ENCODE results near the gene SLC34A1.

SLC34A1 gene

DNA sequence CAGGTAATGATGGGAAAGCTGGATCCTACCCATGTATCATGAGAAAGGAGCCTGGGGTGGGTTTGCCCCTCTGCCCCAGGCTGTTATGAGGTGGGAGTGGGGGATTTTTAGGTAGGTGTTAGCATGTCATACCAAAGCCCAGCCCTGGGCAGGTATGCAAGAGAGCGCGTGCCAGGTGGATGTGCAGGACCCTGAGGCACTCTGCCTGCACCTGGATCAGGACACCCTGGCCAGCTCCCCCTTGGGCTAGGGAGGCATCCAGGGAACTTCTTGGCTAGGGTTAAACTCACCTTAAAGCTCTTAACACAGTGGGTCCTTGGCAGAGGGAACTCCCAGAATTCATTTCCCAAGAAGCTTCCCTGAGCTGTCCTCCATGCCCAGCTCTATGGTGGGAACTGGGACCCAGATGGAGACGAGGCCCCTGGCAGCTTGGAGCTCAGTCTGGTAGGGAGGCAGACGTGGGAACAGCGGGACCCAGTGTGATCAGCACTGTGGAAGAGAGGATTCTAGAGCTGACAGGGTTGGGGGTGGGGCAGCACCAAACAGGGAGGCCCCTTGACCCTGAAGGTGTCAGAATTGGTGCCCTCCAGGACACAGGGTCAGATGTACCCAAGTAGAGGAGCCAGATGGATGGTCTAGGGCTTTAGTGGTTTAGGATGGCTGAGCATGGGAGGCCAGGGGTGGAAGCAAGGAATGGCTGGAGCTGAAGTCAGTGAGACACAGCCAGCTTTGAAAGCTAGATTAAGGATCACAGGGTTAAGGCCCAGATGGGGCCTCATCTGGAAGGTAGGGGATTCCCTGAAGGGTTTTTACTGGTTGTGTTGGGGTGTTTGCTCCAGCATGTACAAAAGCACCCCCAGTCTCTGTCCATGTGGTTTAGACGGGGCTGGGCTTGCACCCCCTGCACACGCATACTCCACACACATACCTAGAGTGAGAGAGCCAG lies 60.1 kb downstream of the SLC34A1 start:
- Histone ChIP-seq H3K4me1 (ENCODE audit: control extremely low read depth in 1 of 4, control insufficient read depth in 4 of 4, insufficient read depth in 4 of 4, low read length in 3 of 4) (peaks cover 0 to 41% (median 25%) of the 10 kb centered on the region in 4 experiments), H3K4me3 (ENCODE audit: control insufficient read depth in 1 of 7, extremely low read depth in 1 of 7, insufficient read depth in 4 of 7, low read depth in 2 of 7, low read length in 6 of 7) (no peak overlapping the region), H3K27ac (ENCODE audit: insufficient read depth in 1 of 2, low read depth in 1 of 2, low read length in 2 of 2, poor library complexity in 1 of 2, severe bottlenecking in 2 of 2) (no peak overlapping the region), H3K36me3 (ENCODE audit: control insufficient read depth in 4 of 4, insufficient read depth in 4 of 4, low read length in 3 of 4) (peaks cover 0 to 44% (median 29%) of the 10 kb centered on the region in 4 experiments), H3K27me3 (replicated peaks in 2 of 5; ENCODE audit: control insufficient read depth in 4 of 5, insufficient read depth in 5 of 5, low read length in 4 of 5) (no peaks in the 10 kb centered on the region), H3K9me3 (ENCODE audit: control extremely low read depth in 1 of 5, control insufficient read depth in 4 of 5, insufficient read depth in 2 of 5, low read depth in 1 of 5, low read length in 4 of 5) (no peaks in the 10 kb centered on the region)
- DNase-seq: peak in 1 of 3 donors; percentile 37
- ChIA-PET CTCF (interaction anchor here (1.4 to 26.2 kb wide), 5 partner anchors 10 to 135 kb away, joined by 3 to 509 read pairs (median 265); partner anchors contain the start of genes F12, GRK6, PFN3 and SLC34A1), POLR2A (interaction anchor here (0.7 to 5.9 kb wide), 7 partner anchors 10 to 53 kb away, joined by 3 to 34 read pairs (median 4); partner anchors contain the start of genes GRK6 and PDLIM7)
- WGBS (ENCODE audit: insufficient coverage): 95% methylated on average over 5 of the region's 7 CpGs

DNA sequence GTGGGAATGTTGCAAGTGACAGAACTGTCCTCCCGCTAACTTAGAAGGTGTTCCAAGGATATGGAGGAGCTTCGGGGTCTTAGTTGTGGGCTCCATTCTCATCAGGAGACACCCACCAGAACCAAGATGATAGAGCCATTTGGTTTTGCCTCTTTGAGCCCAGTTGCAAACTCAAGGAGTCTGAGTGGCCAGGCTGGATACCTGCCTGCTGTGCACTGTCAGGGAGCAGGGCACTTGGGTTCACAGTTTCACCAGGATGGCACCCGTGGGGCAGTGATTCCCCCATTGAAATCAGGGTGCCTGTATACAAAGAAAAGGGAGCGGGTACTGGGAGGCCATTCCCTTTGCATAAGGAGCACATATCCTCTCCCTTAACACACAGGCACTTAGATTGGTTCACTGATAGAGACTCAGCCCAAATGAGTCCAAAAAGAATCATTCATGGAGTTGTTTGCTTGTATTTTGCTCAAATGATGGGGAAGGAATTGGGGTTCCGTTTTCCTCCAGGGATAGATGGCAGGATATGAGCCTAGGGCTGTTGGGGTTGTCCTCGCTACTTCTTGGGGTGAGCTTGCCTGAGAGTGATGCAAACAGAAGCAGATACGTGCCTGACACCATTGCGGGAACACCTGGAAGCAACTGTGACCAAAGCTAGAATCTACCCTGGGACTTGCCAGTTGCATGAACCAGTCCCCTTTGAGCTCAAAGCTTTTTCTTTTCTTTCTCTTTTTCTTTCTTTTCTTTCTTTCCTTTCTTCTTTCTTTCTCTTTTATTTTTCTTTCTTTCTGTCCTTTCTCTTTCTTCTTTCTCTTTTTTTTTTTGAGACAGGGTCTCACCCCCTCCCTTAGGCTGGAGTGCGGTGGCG lies 61.0 kb downstream of the SLC34A1 start:
- CTCF ChIA-PET: interaction anchor here (0.7 to 26.2 kb wide), 7 partner anchors 9 to 87 kb away, joined by 3 to 509 read pairs (median 104); partner anchors contain the start of genes DOK3, F12, GRK6 and PFN3
- Histone ChIP-seq H3K27ac (ENCODE audit: insufficient read depth in 1 of 2, low read depth in 1 of 2, low read length in 2 of 2, poor library complexity in 1 of 2, severe bottlenecking in 2 of 2) (no peak overlapping the region), H3K4me1 (ENCODE audit: control extremely low read depth in 1 of 4, control insufficient read depth in 4 of 4, insufficient read depth in 4 of 4, low read length in 3 of 4) (peaks cover 0 to 41% (median 25%) of the 10 kb centered on the region in 4 experiments), H3K36me3 (ENCODE audit: control insufficient read depth in 4 of 4, insufficient read depth in 4 of 4, low read length in 3 of 4) (peaks cover 0 to 35% (median 20%) of the 10 kb centered on the region in 4 experiments), H3K27me3 (replicated peaks in 2 of 5; ENCODE audit: control insufficient read depth in 4 of 5, insufficient read depth in 5 of 5, low read length in 4 of 5) (no peaks in the 10 kb centered on the region), H3K9me3 (ENCODE audit: control extremely low read depth in 1 of 5, control insufficient read depth in 4 of 5, insufficient read depth in 2 of 5, low read depth in 1 of 5, low read length in 4 of 5) (no peaks in the 10 kb centered on the region), H3K4me3 (ENCODE audit: control insufficient read depth in 1 of 7, extremely low read depth in 1 of 7, insufficient read depth in 4 of 7, low read depth in 2 of 7, low read length in 6 of 7) (peak overlapping the region in 2 of 7 experiments; percentile 72 to 79)
- 68% methylated on average over 5 of the region's 10 CpGs for WGBS (ENCODE audit: insufficient coverage)
- peak in 1 of 3 donors; percentile 39 for DNase-seq
- POLR2A ChIA-PET: interaction anchor here (1.2 to 5.9 kb wide), 4 partner anchors 9 to 52 kb away, joined by 4 to 34 read pairs (median 14); partner anchors contain the start of gene PDLIM7

DNA sequence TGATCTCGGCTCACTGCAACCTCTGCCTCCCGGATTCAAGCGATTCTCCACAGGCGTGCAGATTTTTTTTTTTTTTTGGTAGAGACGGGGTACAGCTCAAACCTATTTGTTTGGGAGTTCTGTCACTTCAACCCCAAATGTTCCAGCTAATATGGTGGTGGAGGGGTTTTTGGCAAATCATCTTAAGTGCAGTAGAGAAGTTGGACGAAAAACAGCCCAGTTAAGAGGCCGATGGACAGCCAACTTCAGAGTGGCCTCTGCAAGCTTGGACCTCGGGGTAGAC lies 61.6 kb downstream of the SLC34A1 start:
- peaks cover 0 to 41% (median 25%) of the 10 kb centered on the region in 4 experiments for H3K4me1 ChIP-seq (ENCODE audit: control extremely low read depth in 1 of 4, control insufficient read depth in 4 of 4, insufficient read depth in 4 of 4, low read length in 3 of 4)
- H3K9me3 ChIP-seq (ENCODE audit: control extremely low read depth in 1 of 5, control insufficient read depth in 4 of 5, insufficient read depth in 2 of 5, low read depth in 1 of 5, low read length in 4 of 5): no peaks in the 10 kb centered on the region
- H3K27ac ChIP-seq (ENCODE audit: insufficient read depth in 1 of 2, low read depth in 1 of 2, low read length in 2 of 2, poor library complexity in 1 of 2, severe bottlenecking in 2 of 2): no peak overlapping the region
- no peaks in the 10 kb centered on the region for H3K27me3 ChIP-seq (replicated peaks in 2 of 5; ENCODE audit: control insufficient read depth in 4 of 5, insufficient read depth in 5 of 5, low read length in 4 of 5)
- no peak for DNase-seq
- CTCF ChIA-PET: interaction anchor here (0.9 to 26.2 kb wide), 7 partner anchors 9 to 84 kb away, joined by 3 to 509 read pairs (median 104); partner anchors contain the start of genes DOK3, F12, GRK6 and PFN3
- WGBS (ENCODE audit: insufficient coverage): 0% methylated on average over 1 of the region's 8 CpGs
- H3K4me3 ChIP-seq (ENCODE audit: control insufficient read depth in 1 of 7, extremely low read depth in 1 of 7, insufficient read depth in 4 of 7, low read depth in 2 of 7, low read length in 6 of 7): peak overlapping the region in 6 of 7 experiments; percentile 48 to 79 (median 61)
- POLR2A ChIA-PET: interaction anchor here (1.0 to 5.9 kb wide), 3 partner anchors 9 to 41 kb away, joined by 6 to 34 read pairs (median 21); no protein-coding TSS in a partner anchor
- H3K36me3 ChIP-seq (ENCODE audit: control insufficient read depth in 4 of 4, insufficient read depth in 4 of 4, low read length in 3 of 4): peaks cover 0 to 29% (median 16%) of the 10 kb centered on the region in 4 experiments

DNA sequence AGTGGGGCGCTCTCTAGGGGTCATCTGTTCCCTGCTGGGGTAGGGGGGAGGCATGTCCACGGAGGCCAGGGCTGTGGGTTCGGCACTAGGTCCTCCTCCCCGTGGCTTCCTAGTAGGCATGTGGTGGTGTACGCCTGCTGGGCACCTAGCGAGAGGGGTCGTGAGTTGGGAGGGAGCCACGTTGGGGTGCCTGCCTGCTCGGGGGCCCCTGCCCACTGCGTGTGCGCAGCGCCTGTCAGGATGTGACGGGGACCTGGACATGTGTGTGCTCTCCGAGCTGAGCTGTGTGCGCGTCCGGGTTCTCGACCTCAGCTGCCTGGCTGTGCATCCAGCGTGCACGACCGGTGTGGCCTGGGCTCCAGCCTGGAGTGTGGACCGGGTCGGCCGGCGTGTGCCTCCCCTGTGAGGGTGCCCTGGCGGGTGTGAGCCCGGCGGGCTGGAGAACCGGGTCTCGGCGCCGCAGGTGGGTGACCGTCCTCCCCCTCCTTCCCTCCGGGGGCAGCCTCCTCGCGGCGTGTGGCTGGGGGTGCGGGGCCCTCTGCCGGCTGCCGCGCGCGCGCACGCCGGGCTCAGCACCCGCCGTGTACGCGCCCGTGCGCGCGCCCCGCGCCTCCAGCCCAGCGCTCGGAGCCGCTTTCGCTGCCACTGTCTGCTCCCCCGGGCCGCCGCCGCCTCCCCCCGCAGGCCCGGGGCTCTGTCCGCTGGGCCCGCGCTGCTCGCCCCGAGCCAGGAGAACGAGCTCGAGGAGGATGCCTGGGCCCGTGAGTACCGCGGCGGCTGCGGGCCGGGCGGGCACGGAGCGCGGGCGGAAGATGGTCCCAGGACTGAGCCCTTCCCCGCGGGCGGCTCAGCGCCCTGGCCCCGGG lies 62.2 kb downstream of the SLC34A1 start, which contains the start of gene PRR7:
PRR7 (plus strand) TSS at position 615 of the 866 bp plus-strand sequence. CDS start 8,254 bp downstream, outside the sequence.
- peaks cover 0 to 41% (median 25%) of the 10 kb centered on the region in 4 experiments for H3K4me1 ChIP-seq (ENCODE audit: control extremely low read depth in 1 of 4, control insufficient read depth in 4 of 4, insufficient read depth in 4 of 4, low read length in 3 of 4)
- H3K4me3 ChIP-seq (ENCODE audit: control insufficient read depth in 1 of 7, extremely low read depth in 1 of 7, insufficient read depth in 4 of 7, low read depth in 2 of 7, low read length in 6 of 7): peak within 1 kb of the TSS; percentile 16 to 79 (median 55)
- ChIA-PET POLR2A (interaction anchor here (1.0 to 5.9 kb wide), 4 partner anchors 8 to 42 kb away, joined by 3 to 34 read pairs (median 14); no protein-coding TSS in a partner anchor), CTCF (interaction anchor here (0.9 to 26.2 kb wide), 8 partner anchors 8 to 85 kb away, joined by 3 to 509 read pairs (median 54); partner anchors contain the start of genes DOK3, F12, GRK6 and PFN3)
- peak; percentile 47 to 84 (median 76) for DNase-seq
- H3K9me3 ChIP-seq (ENCODE audit: control extremely low read depth in 1 of 5, control insufficient read depth in 4 of 5, insufficient read depth in 2 of 5, low read depth in 1 of 5, low read length in 4 of 5): no peaks in the 10 kb centered on the region
- 0% methylated on average over 85 of the region's 89 CpGs for WGBS (ENCODE audit: insufficient coverage)
- no peaks in the 10 kb centered on the region for H3K27me3 ChIP-seq (replicated peaks in 2 of 5; ENCODE audit: control insufficient read depth in 4 of 5, insufficient read depth in 5 of 5, low read length in 4 of 5)
- peaks cover 0 to 23% (median 13%) of the 10 kb centered on the region in 4 experiments for H3K36me3 ChIP-seq (ENCODE audit: control insufficient read depth in 4 of 4, insufficient read depth in 4 of 4, low read length in 3 of 4)
- no peak within 1 kb of the TSS for H3K27ac ChIP-seq (ENCODE audit: insufficient read depth in 1 of 2, low read depth in 1 of 2, low read length in 2 of 2, poor library complexity in 1 of 2, severe bottlenecking in 2 of 2)

DNA sequence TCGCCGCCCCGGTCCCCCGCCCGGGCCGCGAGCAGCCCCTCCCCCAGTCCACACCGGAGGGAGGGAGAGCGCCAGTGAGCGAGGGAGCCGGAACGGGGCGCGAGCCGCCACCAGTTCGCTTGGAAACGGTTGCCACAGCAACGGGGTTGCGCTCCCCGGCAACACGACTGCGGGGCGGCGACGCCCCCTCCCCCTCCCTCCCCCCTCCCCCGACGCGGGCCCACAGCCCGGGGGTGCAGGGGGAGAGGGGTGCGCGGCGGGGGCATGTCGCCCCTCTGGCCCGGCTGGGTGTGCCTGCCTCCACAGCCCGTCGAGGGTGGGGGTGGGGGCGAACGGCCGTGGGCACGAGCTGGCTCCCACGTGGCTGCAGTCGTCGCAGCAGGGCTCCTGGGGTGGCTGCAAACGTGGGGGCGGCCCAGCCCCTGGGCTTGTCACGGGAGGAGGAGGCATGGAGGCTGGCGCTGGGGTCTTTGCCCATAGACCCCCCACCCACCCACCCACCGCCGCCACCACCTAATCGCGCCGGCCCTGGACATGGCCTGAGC lies 62.9 kb downstream of the SLC34A1 start:
- 0% methylated on average over 15 of the region's 52 CpGs for WGBS (ENCODE audit: insufficient coverage)

More for the DNA sequence above, 62.9 kb downstream of the SLC34A1 start:
- H3K4me3 ChIP-seq (ENCODE audit: control insufficient read depth in 1 of 7, extremely low read depth in 1 of 7, insufficient read depth in 4 of 7, low read depth in 2 of 7, low read length in 6 of 7): peak overlapping the region in 6 of 7 experiments; percentile 15 to 79 (median 61)
- no peaks in the 10 kb centered on the region for H3K9me3 ChIP-seq (ENCODE audit: control extremely low read depth in 1 of 5, control insufficient read depth in 4 of 5, insufficient read depth in 2 of 5, low read depth in 1 of 5, low read length in 4 of 5)
- H3K27ac ChIP-seq (ENCODE audit: insufficient read depth in 1 of 2, low read depth in 1 of 2, low read length in 2 of 2, poor library complexity in 1 of 2, severe bottlenecking in 2 of 2): no peak overlapping the region
- peaks cover 0 to 41% (median 25%) of the 10 kb centered on the region in 4 experiments for H3K4me1 ChIP-seq (ENCODE audit: control extremely low read depth in 1 of 4, control insufficient read depth in 4 of 4, insufficient read depth in 4 of 4, low read length in 3 of 4)
- CTCF ChIA-PET: interaction anchor here (1.9 to 26.2 kb wide), 5 partner anchors 7 to 58 kb away, joined by 5 to 509 read pairs (median 265); partner anchors contain the start of genes F12, GRK6, PFN3 and SLC34A1
- POLR2A ChIA-PET: interaction anchor here (0.8 to 5.9 kb wide), 6 partner anchors 10 to 143 kb away, joined by 3 to 34 read pairs (median 3); partner anchors contain the start of genes PRELID1 and RAB24
- peak; percentile 38 to 82 (median 79) for DNase-seq
- no peaks in the 10 kb centered on the region for H3K27me3 ChIP-seq (replicated peaks in 2 of 5; ENCODE audit: control insufficient read depth in 4 of 5, insufficient read depth in 5 of 5, low read length in 4 of 5)
- peaks cover 0 to 17% (median 8%) of the 10 kb centered on the region in 4 experiments for H3K36me3 ChIP-seq (ENCODE audit: control insufficient read depth in 4 of 4, insufficient read depth in 4 of 4, low read length in 3 of 4)
